H1 (cell line): ENCODE results near the gene U2AF1L4. TPM values are rescaled to one million over a fixed set of nuclear protein-coding genes. Genes with fewer than 3 reads are reported as not detected.

ENCODE experiments used
- EZH2 ChIP-seq: fragments of 200-600 bp; sonication (generic); IDR thresholded peaks from 2 replicates; pipeline ENCODE4 v1.7.1; 2012; ENCODE audit warnings: low read depth, mild to moderate bottlenecking, moderate library complexity, low read length, inconsistent platforms; ENCODE audit not compliant: severe bottlenecking
- KDM1A ChIP-seq: fragments of 200-600, 300-600 bp; sonication (generic); IDR thresholded peaks from 2 replicates; pipeline ENCODE4 v1.7.1; 2016; ENCODE audit warnings: mild to moderate bottlenecking, low read length, borderline replicate concordance
- MAFK ChIP-seq: IDR thresholded peaks from 2 replicates; pipeline ENCODE4 v1.6.1; 2012; ENCODE audit warnings: low read depth, mild to moderate bottlenecking, improper control_type of control experiment, low read length
- NRF1 ChIP-seq: IDR thresholded peaks from 2 replicates; pipeline ENCODE4 v1.6.1; 2011; ENCODE audit warnings: mild to moderate bottlenecking, low read depth, low read length, improper control_type of control experiment
- RAD21 ChIP-seq, 2 experiments: IDR thresholded peaks in 1 of 2; conservative IDR thresholded peaks in 1 of 2; 2 replicates each; pipeline ENCODE4 v1.6.1; 2011; ENCODE audit warnings: low read depth in 2 of 2, low read length in 2 of 2, improper control_type of control experiment in 1 of 2, inconsistent platforms in 1 of 2, mild to moderate bottlenecking in 1 of 2, moderate library complexity in 1 of 2
- SAP30 ChIP-seq: fragments of 300-600 bp; sonication (generic); IDR thresholded peaks from 2 replicates; pipeline ENCODE4 v1.7.1; 2012; ENCODE audit warnings: low read length, moderate library complexity, mild to moderate bottlenecking, inconsistent platforms; ENCODE audit not compliant: insufficient read depth, insufficient replicate concordance
- SUZ12 ChIP-seq: fragments of 200-600 bp; sonication (generic); IDR thresholded peaks from 2 replicates; pipeline ENCODE4 v1.6.1; 2012; ENCODE audit warnings: mild to moderate bottlenecking, inconsistent platforms, low read length, moderate library complexity, mixed read lengths
- ZNF274 ChIP-seq: IDR thresholded peaks from 2 replicates; pipeline ENCODE4 v1.7.0; 2012; ENCODE audit warnings: low read length, borderline replicate concordance; ENCODE audit errors: extremely low read depth
- polyA plus RNA-seq, 7 experiments: library from polyadenylated mRNA; depleted of rRNA in 3 of 7; stranded (reverse) in 5 of 7; unstranded in 2 of 7; fragments of >200 nt in 5 of 7; fragments of 200-250 nt in 2 of 7; gene quantifications; 1 replicate in 5 of 7; 2 replicates in 1 of 7; 4 replicates in 1 of 7; pipeline versions ENCODE4 v1.2.1 to v1.2.3, GENCODE V29; 2011 to 2013; ENCODE audit warnings: missing spikeins in 2 of 7, mixed read lengths in 2 of 7
- total RNA-seq: library from RNA; stranded (reverse); fragmentation: NEBNext Ultra II Directional; extraction: Animal tissue kit (Norgen Biotek cat#: 25700); gene quantifications from 2 replicates; pipeline ENCODE4 v1.2.1, GENCODE V29; 2021
- TF ChIP-seq, protein P1 (sequence below): fragments of 300-600 bp; sonication (generic); IDR thresholded peaks from 2 replicates; pipeline ENCODE4 v1.7.1; 2012; ENCODE audit warnings: low read length, moderate library complexity, mild to moderate bottlenecking, inconsistent platforms; ENCODE audit not compliant: insufficient replicate concordance
- TF ChIP-seq, protein P2 (sequence below): IDR thresholded peaks from 2 replicates; pipeline ENCODE4 v1.6.1; 2011; ENCODE audit warnings: low read depth, mild to moderate bottlenecking, low read length; ENCODE audit not compliant: insufficient read depth

Gene U2AF1L4
- total and polyA plus RNA-seq, 2 of the 8 experiments (the other 6 are each of a cell fraction or from before 2014, with no cell fraction given) = 15.1 to 32.7 TPM

DNA sequence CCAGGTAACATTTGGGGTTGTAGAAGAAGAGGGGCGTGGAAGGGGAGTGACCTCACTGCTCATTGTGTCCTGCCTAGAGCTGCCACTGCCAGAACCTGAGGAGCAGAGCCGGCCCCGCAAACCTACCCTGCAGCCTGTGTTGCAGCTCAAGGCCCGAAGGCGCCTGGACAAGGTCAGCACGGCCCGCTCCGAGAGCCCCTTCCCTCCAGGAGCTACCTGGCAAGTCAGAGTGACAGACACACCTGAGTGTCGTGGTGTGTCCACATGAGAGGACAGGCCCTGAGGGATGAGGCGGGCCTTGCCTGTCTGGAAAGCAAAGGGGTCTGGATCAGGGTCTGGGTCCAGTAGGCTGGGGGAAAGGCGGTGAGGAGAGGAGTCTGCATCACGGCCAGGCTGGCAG is 20.7 kb downstream of the U2AF1L4 start (continued):
- TF ChIP-seq, protein P1, sequence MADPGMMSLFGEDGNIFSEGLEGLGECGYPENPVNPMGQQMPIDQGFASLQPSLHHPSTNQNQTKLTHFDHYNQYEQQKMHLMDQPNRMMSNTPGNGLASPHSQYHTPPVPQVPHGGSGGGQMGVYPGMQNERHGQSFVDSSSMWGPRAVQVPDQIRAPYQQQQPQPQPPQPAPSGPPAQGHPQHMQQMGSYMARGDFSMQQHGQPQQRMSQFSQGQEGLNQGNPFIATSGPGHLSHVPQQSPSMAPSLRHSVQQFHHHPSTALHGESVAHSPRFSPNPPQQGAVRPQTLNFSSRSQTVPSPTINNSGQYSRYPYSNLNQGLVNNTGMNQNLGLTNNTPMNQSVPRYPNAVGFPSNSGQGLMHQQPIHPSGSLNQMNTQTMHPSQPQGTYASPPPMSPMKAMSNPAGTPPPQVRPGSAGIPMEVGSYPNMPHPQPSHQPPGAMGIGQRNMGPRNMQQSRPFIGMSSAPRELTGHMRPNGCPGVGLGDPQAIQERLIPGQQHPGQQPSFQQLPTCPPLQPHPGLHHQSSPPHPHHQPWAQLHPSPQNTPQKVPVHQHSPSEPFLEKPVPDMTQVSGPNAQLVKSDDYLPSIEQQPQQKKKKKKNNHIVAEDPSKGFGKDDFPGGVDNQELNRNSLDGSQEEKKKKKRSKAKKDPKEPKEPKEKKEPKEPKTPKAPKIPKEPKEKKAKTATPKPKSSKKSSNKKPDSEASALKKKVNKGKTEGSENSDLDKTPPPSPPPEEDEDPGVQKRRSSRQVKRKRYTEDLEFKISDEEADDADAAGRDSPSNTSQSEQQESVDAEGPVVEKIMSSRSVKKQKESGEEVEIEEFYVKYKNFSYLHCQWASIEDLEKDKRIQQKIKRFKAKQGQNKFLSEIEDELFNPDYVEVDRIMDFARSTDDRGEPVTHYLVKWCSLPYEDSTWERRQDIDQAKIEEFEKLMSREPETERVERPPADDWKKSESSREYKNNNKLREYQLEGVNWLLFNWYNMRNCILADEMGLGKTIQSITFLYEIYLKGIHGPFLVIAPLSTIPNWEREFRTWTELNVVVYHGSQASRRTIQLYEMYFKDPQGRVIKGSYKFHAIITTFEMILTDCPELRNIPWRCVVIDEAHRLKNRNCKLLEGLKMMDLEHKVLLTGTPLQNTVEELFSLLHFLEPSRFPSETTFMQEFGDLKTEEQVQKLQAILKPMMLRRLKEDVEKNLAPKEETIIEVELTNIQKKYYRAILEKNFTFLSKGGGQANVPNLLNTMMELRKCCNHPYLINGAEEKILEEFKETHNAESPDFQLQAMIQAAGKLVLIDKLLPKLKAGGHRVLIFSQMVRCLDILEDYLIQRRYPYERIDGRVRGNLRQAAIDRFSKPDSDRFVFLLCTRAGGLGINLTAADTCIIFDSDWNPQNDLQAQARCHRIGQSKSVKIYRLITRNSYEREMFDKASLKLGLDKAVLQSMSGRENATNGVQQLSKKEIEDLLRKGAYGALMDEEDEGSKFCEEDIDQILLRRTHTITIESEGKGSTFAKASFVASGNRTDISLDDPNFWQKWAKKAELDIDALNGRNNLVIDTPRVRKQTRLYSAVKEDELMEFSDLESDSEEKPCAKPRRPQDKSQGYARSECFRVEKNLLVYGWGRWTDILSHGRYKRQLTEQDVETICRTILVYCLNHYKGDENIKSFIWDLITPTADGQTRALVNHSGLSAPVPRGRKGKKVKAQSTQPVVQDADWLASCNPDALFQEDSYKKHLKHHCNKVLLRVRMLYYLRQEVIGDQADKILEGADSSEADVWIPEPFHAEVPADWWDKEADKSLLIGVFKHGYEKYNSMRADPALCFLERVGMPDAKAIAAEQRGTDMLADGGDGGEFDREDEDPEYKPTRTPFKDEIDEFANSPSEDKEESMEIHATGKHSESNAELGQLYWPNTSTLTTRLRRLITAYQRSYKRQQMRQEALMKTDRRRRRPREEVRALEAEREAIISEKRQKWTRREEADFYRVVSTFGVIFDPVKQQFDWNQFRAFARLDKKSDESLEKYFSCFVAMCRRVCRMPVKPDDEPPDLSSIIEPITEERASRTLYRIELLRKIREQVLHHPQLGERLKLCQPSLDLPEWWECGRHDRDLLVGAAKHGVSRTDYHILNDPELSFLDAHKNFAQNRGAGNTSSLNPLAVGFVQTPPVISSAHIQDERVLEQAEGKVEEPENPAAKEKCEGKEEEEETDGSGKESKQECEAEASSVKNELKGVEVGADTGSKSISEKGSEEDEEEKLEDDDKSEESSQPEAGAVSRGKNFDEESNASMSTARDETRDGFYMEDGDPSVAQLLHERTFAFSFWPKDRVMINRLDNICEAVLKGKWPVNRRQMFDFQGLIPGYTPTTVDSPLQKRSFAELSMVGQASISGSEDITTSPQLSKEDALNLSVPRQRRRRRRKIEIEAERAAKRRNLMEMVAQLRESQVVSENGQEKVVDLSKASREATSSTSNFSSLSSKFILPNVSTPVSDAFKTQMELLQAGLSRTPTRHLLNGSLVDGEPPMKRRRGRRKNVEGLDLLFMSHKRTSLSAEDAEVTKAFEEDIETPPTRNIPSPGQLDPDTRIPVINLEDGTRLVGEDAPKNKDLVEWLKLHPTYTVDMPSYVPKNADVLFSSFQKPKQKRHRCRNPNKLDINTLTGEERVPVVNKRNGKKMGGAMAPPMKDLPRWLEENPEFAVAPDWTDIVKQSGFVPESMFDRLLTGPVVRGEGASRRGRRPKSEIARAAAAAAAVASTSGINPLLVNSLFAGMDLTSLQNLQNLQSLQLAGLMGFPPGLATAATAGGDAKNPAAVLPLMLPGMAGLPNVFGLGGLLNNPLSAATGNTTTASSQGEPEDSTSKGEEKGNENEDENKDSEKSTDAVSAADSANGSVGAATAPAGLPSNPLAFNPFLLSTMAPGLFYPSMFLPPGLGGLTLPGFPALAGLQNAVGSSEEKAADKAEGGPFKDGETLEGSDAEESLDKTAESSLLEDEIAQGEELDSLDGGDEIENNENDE = no peak
- TF ChIP-seq NRF1 (no peak), SUZ12 (no peak), SAP30 (no peak), KDM1A (no peak), MAFK (no peak), RAD21 (IDR thresholded peaks at IDR 0.05 in 1 of 2, conservative IDR thresholded peaks at IDR 0.05 in 1 of 2; ENCODE audit: low read depth in 2 of 2, low read length in 2 of 2) (no peak), EZH2 (no peak), ZNF274 (no peak)
- TF ChIP-seq, protein P2, sequence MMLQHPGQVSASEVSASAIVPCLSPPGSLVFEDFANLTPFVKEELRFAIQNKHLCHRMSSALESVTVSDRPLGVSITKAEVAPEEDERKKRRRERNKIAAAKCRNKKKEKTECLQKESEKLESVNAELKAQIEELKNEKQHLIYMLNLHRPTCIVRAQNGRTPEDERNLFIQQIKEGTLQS = no peak
